Hepatocyte (in vitro differentiated cells): ENCODE measurements around the gene MFSD8. TPM values are rescaled to one million over a fixed set of nuclear protein-coding genes. Genes with fewer than 3 reads are reported as not detected.
"Not testable (repeated sequence)": the region's sequence is repeated elsewhere in the genome, so short reads cannot be mapped to it uniquely, and the experiment has no call there.

ENCODE experiments used
- DNase-seq: peaks from one replicate; pipeline ENCODE4 v3.0.0-alpha.2; 2016; ENCODE audit warnings: low spot score
- H2AFZ ChIP-seq: fragments of 200-600 bp; sonication (generic); 2 replicates; pipeline ENCODE4 v1.6.0; 2016; ENCODE audit warnings: antibody characterized with exemption, mild to moderate bottlenecking
- H3K27ac ChIP-seq: fragments of 200-600 bp; sonication (generic); 2 replicates; pipeline ENCODE4 v1.5.1; 2016; ENCODE audit warnings: mild to moderate bottlenecking
- H3K27me3 ChIP-seq: fragments of 200-600 bp; sonication (generic); 2 replicates; pipeline ENCODE4 v1.6.1; 2016
- H3K36me3 ChIP-seq: fragments of 200-600 bp; sonication (generic); replicated peaks from 2 replicates; pipeline ENCODE4 v1.5.1; 2016; ENCODE audit warnings: low read depth; ENCODE audit not compliant: insufficient read depth
- H3K4me1 ChIP-seq: fragments of 200-600 bp; sonication (generic); 2 replicates; pipeline ENCODE4 v1.5.1; 2016; ENCODE audit warnings: mild to moderate bottlenecking, moderate library complexity; ENCODE audit not compliant: insufficient read depth
- H3K4me2 ChIP-seq: fragments of 200-600 bp; sonication (generic); 2 replicates; pipeline ENCODE4 v1.6.0; 2016
- H3K4me3 ChIP-seq: fragments of 200-600 bp; sonication (generic); 2 replicates; pipeline ENCODE4 v1.5.1; 2016; ENCODE audit warnings: mild to moderate bottlenecking
- H3K79me2 ChIP-seq: fragments of 200-600 bp; sonication (generic); 2 replicates; pipeline ENCODE4 v1.6.0; 2017; ENCODE audit warnings: mild to moderate bottlenecking
- H3K9me2 ChIP-seq: fragments of 200-600 bp; sonication (generic); replicated peaks from 2 replicates; pipeline ENCODE4 v1.6.0; 2017; ENCODE audit warnings: mild to moderate bottlenecking; ENCODE audit not compliant: insufficient read depth
- H3K9me3 ChIP-seq: fragments of 200-600 bp; sonication (generic); 2 replicates; pipeline ENCODE4 v1.5.1; 2016; ENCODE audit warnings: low read depth, mild to moderate bottlenecking
- H4K20me1 ChIP-seq: fragments of 200-600 bp; sonication (generic); 2 replicates; pipeline ENCODE4 v1.6.0; 2016; ENCODE audit warnings: mild to moderate bottlenecking; ENCODE audit not compliant: insufficient read depth, poor library complexity, severe bottlenecking
- EZH2 ChIP-seq: fragments of 200-600 bp; sonication (generic); IDR thresholded peaks from 2 replicates; pipeline ENCODE4 v1.6.1; 2016; ENCODE audit warnings: antibody characterized with exemption, mild to moderate bottlenecking, borderline replicate concordance
- EZH2phosphoT487 ChIP-seq: fragments of 200-600 bp; sonication (generic); IDR thresholded peaks from one replicate; pipeline ENCODE4 v1.6.1; 2018; ENCODE audit warnings: antibody characterized with exemption, mild to moderate bottlenecking, low read depth, moderate library complexity; ENCODE audit not compliant: unreplicated experiment, severe bottlenecking
- WGBS: methylation state at CpG from one replicate; pipeline ENCODE4 v1.1.6; 2016; ENCODE audit warnings: low lambda C conversion rate; ENCODE audit errors: missing lambda C conversion rate; 5-methylcytosine and 5-hydroxymethylcytosine counted together
- polyA plus RNA-seq: library from polyadenylated mRNA; unstranded; fragments of >200 nt; fragmentation: Nextera tagmentation; extraction: Ambion mirVana; gene quantifications from 2 replicates; pipeline ENCODE4 v1.2.1, GENCODE V29; 2016
- total RNA-seq: library from RNA; depleted of rRNA; stranded (reverse); fragments of >200 nt; gene quantifications from 2 replicates; pipeline ENCODE4 v1.2.3, GENCODE V29; 2014
- TF ChIP-seq, protein P1 (sequence below): fragments of 200-600 bp; sonication (generic); IDR thresholded peaks from 2 replicates; pipeline ENCODE4 v1.5.1; 2016; ENCODE audit warnings: antibody characterized with exemption, mild to moderate bottlenecking; ENCODE audit not compliant: poor library complexity

Gene MFSD8
- total and polyA plus RNA-seq, 2 experiments from 2014 or later, result 17.0 to 30.1 TPM

DNA sequence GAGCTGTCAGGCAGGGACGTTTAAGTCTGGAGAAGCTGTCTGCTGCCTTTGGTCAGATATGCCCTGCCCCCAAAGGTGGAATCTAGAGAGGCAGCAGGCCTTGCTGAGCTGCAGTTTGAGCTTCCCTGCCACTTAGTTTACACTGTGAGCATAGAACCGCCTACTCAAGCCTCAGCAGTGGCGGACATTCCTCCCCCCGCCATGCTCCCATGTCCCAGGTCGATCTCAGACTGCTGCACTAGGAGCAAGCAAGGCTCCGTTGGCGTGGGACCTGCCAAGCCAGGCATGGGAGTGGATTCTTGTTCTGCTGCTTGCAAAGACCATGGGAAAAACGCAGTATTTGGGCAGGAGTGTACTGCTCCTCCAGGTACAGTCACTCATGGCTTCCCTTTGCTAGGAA, 59.9 kb downstream of the MFSD8 start:
- Histone ChIP-seq H3K4me3 (no peak overlapping the region), H4K20me1 (no peaks in the 10 kb centered on the region), H3K27ac (no peak overlapping the region)

DNA sequence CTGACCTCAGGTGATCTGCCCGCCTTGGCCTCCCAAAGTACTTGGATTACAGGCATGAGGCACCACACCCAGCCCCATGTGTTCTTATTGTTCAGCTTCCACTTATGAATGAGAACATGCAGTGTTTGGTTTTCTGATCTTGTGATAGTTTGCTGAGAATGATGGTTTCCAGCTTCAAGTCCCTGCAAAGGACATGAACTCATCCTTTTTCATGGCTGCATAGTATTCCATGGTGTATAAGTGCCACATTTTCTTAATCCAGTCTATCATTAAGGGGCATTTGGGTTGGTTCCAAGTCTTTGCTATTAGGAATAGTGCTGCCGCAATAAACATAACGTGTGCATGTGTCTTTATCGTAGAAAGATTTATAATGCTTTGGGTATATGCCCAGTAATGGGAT, 65.3 kb downstream of the MFSD8 start:
- over 99% methylated on average over 4 of the region's 4 CpGs for WGBS
- H3K27ac ChIP-seq, H3K27me3 ChIP-seq, H4K20me1 ChIP-seq, H3K9me2 ChIP-seq, H3K36me3 ChIP-seq, H3K79me2 ChIP-seq, H2AFZ ChIP-seq, H3K4me2 ChIP-seq, H3K4me3 ChIP-seq, H3K4me1 ChIP-seq, DNase-seq, H3K9me3 ChIP-seq: not testable (repeated sequence)

More for the DNA sequence above, 59.9 kb downstream of the MFSD8 start:
- Histone ChIP-seq H3K4me1 (no peaks in the 10 kb centered on the region), H3K9me3 (no peaks in the 10 kb centered on the region), H3K27me3 (no peaks in the 10 kb centered on the region), H3K9me2 (no peaks in the 10 kb centered on the region), H2AFZ (no peak overlapping the region), H3K4me2 (no peak overlapping the region), H3K36me3 (no peaks in the 10 kb centered on the region), H3K79me2 (no peaks in the 10 kb centered on the region)
- WGBS, result 83% methylated on average over 8 of the region's 8 CpGs
- TF ChIP-seq EZH2phosphoT487 (no peak), EZH2 (no peak)
- TF ChIP-seq, protein P1, sequence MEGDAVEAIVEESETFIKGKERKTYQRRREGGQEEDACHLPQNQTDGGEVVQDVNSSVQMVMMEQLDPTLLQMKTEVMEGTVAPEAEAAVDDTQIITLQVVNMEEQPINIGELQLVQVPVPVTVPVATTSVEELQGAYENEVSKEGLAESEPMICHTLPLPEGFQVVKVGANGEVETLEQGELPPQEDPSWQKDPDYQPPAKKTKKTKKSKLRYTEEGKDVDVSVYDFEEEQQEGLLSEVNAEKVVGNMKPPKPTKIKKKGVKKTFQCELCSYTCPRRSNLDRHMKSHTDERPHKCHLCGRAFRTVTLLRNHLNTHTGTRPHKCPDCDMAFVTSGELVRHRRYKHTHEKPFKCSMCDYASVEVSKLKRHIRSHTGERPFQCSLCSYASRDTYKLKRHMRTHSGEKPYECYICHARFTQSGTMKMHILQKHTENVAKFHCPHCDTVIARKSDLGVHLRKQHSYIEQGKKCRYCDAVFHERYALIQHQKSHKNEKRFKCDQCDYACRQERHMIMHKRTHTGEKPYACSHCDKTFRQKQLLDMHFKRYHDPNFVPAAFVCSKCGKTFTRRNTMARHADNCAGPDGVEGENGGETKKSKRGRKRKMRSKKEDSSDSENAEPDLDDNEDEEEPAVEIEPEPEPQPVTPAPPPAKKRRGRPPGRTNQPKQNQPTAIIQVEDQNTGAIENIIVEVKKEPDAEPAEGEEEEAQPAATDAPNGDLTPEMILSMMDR, result no peak
- DNase-seq, result no peak

DNA sequence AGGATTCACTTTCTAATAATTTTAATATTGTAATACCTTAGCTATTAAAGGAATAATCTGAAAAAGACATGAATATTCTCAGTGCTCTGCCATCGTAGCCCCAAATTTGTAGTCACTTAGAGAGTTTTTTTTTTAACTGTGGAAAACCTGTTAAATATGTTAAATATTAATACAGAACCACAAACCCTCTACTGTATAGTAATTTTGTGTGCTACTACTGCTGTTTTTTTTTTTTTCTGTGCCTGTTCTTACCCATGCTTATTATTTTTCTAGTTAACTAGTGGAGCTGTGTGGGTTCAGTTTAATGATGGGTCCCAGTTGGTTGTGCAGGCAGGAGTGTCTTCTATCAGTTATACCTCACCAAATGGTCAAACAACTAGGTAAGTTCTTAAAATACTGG, 68.4 kb downstream of the MFSD8 start:
- Histone ChIP-seq H3K4me1 (no peaks in the 10 kb centered on the region), H3K27me3 (no peaks in the 10 kb centered on the region), H3K4me2 (no peak overlapping the region), H3K27ac (no peak overlapping the region), H3K79me2 (no peaks in the 10 kb centered on the region), H3K9me3 (no peaks in the 10 kb centered on the region), H4K20me1 (no peaks in the 10 kb centered on the region), H3K4me3 (no peak overlapping the region), H3K36me3 (no peaks in the 10 kb centered on the region), H3K9me2 (no peaks in the 10 kb centered on the region), H2AFZ (no peak overlapping the region)
- TF ChIP-seq EZH2 (no peak), EZH2phosphoT487 (no peak)
- TF ChIP-seq, protein P1, result no peak
- WGBS, result 98% methylated on average over 1 of the region's 1 CpG
- DNase-seq, result no peak

DNA sequence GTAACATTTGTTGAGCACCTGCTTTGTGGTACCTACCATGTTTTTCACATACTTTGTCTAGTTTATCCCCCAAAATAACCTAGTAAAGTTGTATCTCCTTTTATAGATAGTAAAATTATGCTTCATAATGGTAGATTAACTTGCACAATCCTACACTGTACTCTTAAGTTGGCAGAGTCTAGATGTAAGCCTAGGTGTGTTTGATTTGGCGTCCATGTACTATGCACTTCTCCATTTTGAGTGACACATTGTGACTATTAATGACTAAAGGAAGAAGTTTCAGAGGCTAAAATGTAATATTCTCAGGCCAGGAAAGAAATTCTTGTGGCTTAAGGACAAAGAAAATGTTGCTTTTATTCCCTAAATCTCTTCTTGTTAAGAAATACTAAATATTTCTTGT, 68.9 kb downstream of the MFSD8 start:
- Histone ChIP-seq H3K9me2 (no peaks in the 10 kb centered on the region), H2AFZ (no peak overlapping the region), H3K36me3 (no peaks in the 10 kb centered on the region), H3K27me3 (no peaks in the 10 kb centered on the region), H3K79me2 (no peaks in the 10 kb centered on the region), H3K4me1 (no peaks in the 10 kb centered on the region), H3K4me3 (no peak overlapping the region), H3K4me2 (no peak overlapping the region), H3K27ac (no peak overlapping the region), H3K9me3 (no peaks in the 10 kb centered on the region), H4K20me1 (no peaks in the 10 kb centered on the region)
- TF ChIP-seq, protein P1, result no peak
- TF ChIP-seq EZH2, result no peak
- WGBS, result 91% methylated on average over 1 of the region's 1 CpG
- no peak for DNase-seq
